ENCODE results near the gene UBA5. TPM values are rescaled to one million over a fixed set of nuclear protein-coding genes. Genes with fewer than 3 reads are reported as not detected.

UBA5 gene
- total and polyA plus RNA-seq, 2 of the 13 experiments (the other 11 are each of a cell fraction or from before 2014, with no cell fraction given): 30.2 to 46.8 TPM

DNA sequence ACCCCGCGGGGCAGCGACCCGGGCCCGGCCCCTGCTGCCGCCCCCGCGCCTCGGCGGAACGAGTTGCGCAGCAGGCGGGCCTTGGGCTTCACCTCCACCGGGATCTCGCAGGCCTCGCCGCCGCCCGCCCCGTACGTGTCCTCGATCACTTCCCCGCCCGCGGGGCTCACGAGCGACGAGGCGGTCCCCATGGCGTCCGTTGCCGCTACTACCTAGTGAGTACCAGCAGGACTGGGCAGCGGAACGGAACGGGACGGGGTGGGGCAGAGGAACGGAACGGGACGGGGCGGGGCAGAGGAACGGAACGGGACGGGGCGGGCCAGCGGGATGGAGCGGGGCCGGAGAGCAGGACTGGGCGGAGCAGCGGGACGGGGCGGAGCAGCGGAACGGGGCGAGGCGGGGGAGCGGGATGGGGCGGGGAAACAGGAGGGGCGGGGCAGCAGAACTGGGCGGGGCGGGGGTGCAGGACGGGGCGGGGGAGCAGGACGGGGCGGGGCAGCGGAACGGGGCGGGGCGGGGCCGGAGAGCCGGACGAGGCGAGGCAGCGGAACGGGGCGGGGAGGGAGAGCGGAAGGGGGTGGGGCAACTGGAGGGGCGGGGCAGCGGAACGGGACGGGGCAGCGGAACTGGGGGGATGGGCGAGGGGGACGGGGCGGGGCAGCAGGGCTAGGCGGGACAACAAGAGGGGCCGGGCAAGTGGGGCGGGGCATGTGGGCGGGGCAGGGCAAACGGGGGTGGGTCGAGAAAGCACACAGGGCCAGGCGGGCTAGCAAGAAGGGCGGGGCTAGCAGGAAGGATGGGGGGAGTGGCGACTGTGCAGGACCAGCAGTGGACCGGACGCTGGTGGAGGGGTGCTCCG is 62.3 kb downstream of the UBA5 start, which contains the start of gene NPHP3 (continued):
- TF ChIP-seq ATF6 (CRISPR knock-in tag; conservative IDR thresholded peaks at IDR 0.05) (no peak), SAP130 (CRISPR knock-in tag; IDR thresholded peaks at IDR 0.05; ENCODE audit: low read depth) (peak; percentile 50; the same call in 1 of the 2 replicates), FOXJ3 (CRISPR knock-in tag; IDR thresholded peaks at IDR 0.05; ENCODE audit: borderline replicate concordance) (no peak), HOXD1 (CRISPR knock-in tag; IDR thresholded peaks at IDR 0.05) (no peak), ZNF12 (CRISPR knock-in tag; IDR thresholded peaks at IDR 0.05) (no peak), ZC3H13 (CRISPR knock-in tag; IDR thresholded peaks at IDR 0.05) (peak; percentile 81; the same call in 1 of the 2 replicates), ZNF781 (CRISPR knock-in tag; IDR thresholded peaks at IDR 0.05; ENCODE audit: borderline replicate concordance, not compliant biosample characterization) (no peak), NFYC (CRISPR knock-in tag; IDR thresholded peaks at IDR 0.05) (no peak), NKX3-1 (CRISPR knock-in tag; IDR thresholded peaks at IDR 0.05) (no peak), PCBP2 (optimal IDR thresholded peaks at IDR 0.05; ENCODE audit: low read depth, low read length, poor library complexity, severe bottlenecking) (no peak), EHMT2 (IDR thresholded peaks at IDR 0.05; ENCODE audit: borderline replicate concordance, low read depth, low read length) (no peak), ZNF619 (CRISPR knock-in tag; IDR thresholded peaks at IDR 0.05) (no peak), AHR (CRISPR knock-in tag; IDR thresholded peaks at IDR 0.05) (no peak), SMARCE1 (IDR thresholded peaks at IDR 0.05; ENCODE audit: borderline replicate concordance) (no peak), CAMTA2 (CRISPR knock-in tag; IDR thresholded peaks at IDR 0.05; ENCODE audit: borderline replicate concordance) (no peak), EEA1 (CRISPR knock-in tag; IDR thresholded peaks at IDR 0.05; ENCODE audit: borderline replicate concordance) (peak; percentile 14; the same call in 1 of the 2 replicates), ZZZ3 (CRISPR knock-in tag; IDR thresholded peaks at IDR 0.05; ENCODE audit: borderline replicate concordance) (no peak), ZNF484 (CRISPR knock-in tag; IDR thresholded peaks at IDR 0.05; ENCODE audit: borderline replicate concordance, low read depth) (no peak), ZNF549 (CRISPR knock-in tag; IDR thresholded peaks at IDR 0.05) (no peak), ZNF34 (CRISPR knock-in tag; IDR thresholded peaks at IDR 0.05; ENCODE audit: borderline replicate concordance) (no peak), ZIK1 (CRISPR knock-in tag; IDR thresholded peaks at IDR 0.05; ENCODE audit: borderline replicate concordance, low read depth) (no peak), NR1H2 (CRISPR knock-in tag; IDR thresholded peaks at IDR 0.05; ENCODE audit: borderline replicate concordance, low read depth) (no peak), SCMH1 (CRISPR knock-in tag; IDR thresholded peaks at IDR 0.05; ENCODE audit: borderline replicate concordance) (no peak), ARNT2 (CRISPR knock-in tag; IDR thresholded peaks at IDR 0.05; ENCODE audit: low read depth) (peak; percentile 57; the same call in 1 of the 2 replicates)
- TF ChIP-seq, protein P1, sequence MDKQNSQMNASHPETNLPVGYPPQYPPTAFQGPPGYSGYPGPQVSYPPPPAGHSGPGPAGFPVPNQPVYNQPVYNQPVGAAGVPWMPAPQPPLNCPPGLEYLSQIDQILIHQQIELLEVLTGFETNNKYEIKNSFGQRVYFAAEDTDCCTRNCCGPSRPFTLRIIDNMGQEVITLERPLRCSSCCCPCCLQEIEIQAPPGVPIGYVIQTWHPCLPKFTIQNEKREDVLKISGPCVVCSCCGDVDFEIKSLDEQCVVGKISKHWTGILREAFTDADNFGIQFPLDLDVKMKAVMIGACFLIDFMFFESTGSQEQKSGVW (CRISPR knock-in tag; IDR thresholded peaks at IDR 0.05; ENCODE audit: borderline replicate concordance): no peak

Data from HepG2 (cell line).